Neuronal stem cell (in vitro differentiated cells): ENCODE results near the gene LHX1.

Source experiments
- DNase-seq: peaks from one replicate; pipeline ENCODE4 v3.0.0-alpha.2; 2013; ENCODE audit warnings: low spot score
- H2AFZ ChIP-seq: one replicate; pipeline ENCODE4 v1.6.1; 2013; ENCODE audit warnings: mild to moderate bottlenecking, low read length, inconsistent platforms
- H2AK5ac ChIP-seq: 2 replicates; pipeline ENCODE4 v1.6.1; 2013; ENCODE audit warnings: low read depth, mild to moderate bottlenecking, inconsistent platforms, low read length, moderate library complexity, mixed read lengths
- H2BK120ac ChIP-seq: 2 replicates; pipeline ENCODE4 v1.6.1; 2013; ENCODE audit warnings: low read depth, mild to moderate bottlenecking, inconsistent platforms, low read length, moderate library complexity, mixed read lengths
- H2BK12ac ChIP-seq: one replicate; pipeline ENCODE4 v1.6.1; 2013; ENCODE audit warnings: low read length, inconsistent platforms
- H2BK15ac ChIP-seq: 2 replicates; pipeline ENCODE4 v1.6.1; 2013; ENCODE audit warnings: mild to moderate bottlenecking, low read length, inconsistent platforms, mixed read lengths
- H2BK5ac ChIP-seq: one replicate; pipeline ENCODE4 v1.6.1; 2013; ENCODE audit warnings: inconsistent platforms, mild to moderate bottlenecking, low read length, moderate library complexity
- H3K14ac ChIP-seq: one replicate; pipeline ENCODE4 v1.6.1; 2013; ENCODE audit warnings: low read length, inconsistent platforms
- H3K18ac ChIP-seq: 2 replicates; pipeline ENCODE4 v1.6.1; 2013; ENCODE audit warnings: low read length, inconsistent platforms
- H3K23ac ChIP-seq: 2 replicates; pipeline ENCODE4 v1.6.1; 2013; ENCODE audit warnings: low read depth, mild to moderate bottlenecking, mixed read lengths, low read length, inconsistent platforms; ENCODE audit not compliant: poor library complexity
- H3K27ac ChIP-seq: replicated peaks from 3 replicates; pipeline ENCODE4 v1.5.1; 2013; ENCODE audit warnings: low read length, inconsistent platforms
- H3K27me3 ChIP-seq, 3 experiments: 2 replicates each; pipeline ENCODE4 v1.6.1; 2013; ENCODE audit warnings: low read length in 3 of 3, mild to moderate bottlenecking in 2 of 3, inconsistent platforms in 1 of 3, low read depth in 1 of 3, mixed read lengths in 1 of 3, moderate library complexity in 1 of 3; ENCODE audit not compliant: control insufficient read depth in 3 of 3, insufficient read depth in 3 of 3
- H3K36me3 ChIP-seq, 2 donors: replicated peaks in 1 of 2; 2 replicates each; pipeline ENCODE4 v1.6.1; 2013; ENCODE audit warnings: low read length in 2 of 2; ENCODE audit not compliant: control insufficient read depth in 2 of 2, insufficient read depth in 2 of 2
- H3K4ac ChIP-seq: 2 replicates; pipeline ENCODE4 v1.6.1; 2013; ENCODE audit warnings: inconsistent platforms, mild to moderate bottlenecking, low read length, moderate library complexity
- H3K4me1 ChIP-seq, 2 donors: 1 replicate in 1 of 2; 2 replicates in 1 of 2; pipeline ENCODE4 v1.6.1; 2013; ENCODE audit warnings: low read length in 2 of 2, low read depth in 1 of 2; ENCODE audit not compliant: control insufficient read depth in 2 of 2, insufficient read depth in 1 of 2
- H3K4me2 ChIP-seq: one replicate; pipeline ENCODE4 v1.6.1; 2013; ENCODE audit warnings: mild to moderate bottlenecking, low read length, inconsistent platforms; ENCODE audit not compliant: insufficient read depth, poor library complexity, severe bottlenecking
- H3K4me3 ChIP-seq, 2 donors: 2 replicates each; pipeline ENCODE4 v1.5.1; 2013; ENCODE audit warnings: low read length in 2 of 2, mild to moderate bottlenecking in 2 of 2, inconsistent platforms in 1 of 2, moderate library complexity in 1 of 2
- H3K79me1 ChIP-seq: one replicate; pipeline ENCODE4 v1.6.1; 2013; ENCODE audit warnings: low read depth, mild to moderate bottlenecking, inconsistent platforms, low read length, moderate library complexity
- H3K9ac ChIP-seq: one replicate; pipeline ENCODE4 v1.6.1; 2013; ENCODE audit warnings: mild to moderate bottlenecking, low read depth, low read length, inconsistent platforms; ENCODE audit not compliant: poor library complexity
- H3K9me3 ChIP-seq, 2 donors: replicated peaks in 1 of 2; 2 replicates each; pipeline versions ENCODE3 to v1.6.1; 2013; ENCODE audit warnings: low read length in 2 of 2, mild to moderate bottlenecking in 2 of 2, inconsistent platforms in 1 of 2, low read depth in 1 of 2, mixed read lengths in 1 of 2, moderate library complexity in 1 of 2; ENCODE audit not compliant: control insufficient read depth in 2 of 2, insufficient read depth in 1 of 2
- H4K8ac ChIP-seq: one replicate; pipeline ENCODE4 v1.6.1; 2013; ENCODE audit warnings: low read depth, mild to moderate bottlenecking, inconsistent platforms, low read length, moderate library complexity
- H4K91ac ChIP-seq: one replicate; pipeline ENCODE4 v1.6.1; 2013; ENCODE audit warnings: low read length, low read depth, mild to moderate bottlenecking, inconsistent platforms; ENCODE audit not compliant: poor library complexity
- WGBS, 2 donors: extraction: QIAGEN DNeasy Blood & Tissue Kit; methylation state at CpG; one replicate each; pipeline ENCODE4 v1.1.7; 2013; ENCODE audit warnings: missing lambda C conversion rate in 2 of 2, mixed read lengths in 1 of 2; ENCODE audit not compliant: insufficient read length in 2 of 2, insufficient replicate concordance in 1 of 2; ENCODE audit errors: extremely low coverage in 2 of 2; 5-methylcytosine and 5-hydroxymethylcytosine counted together

Gene LHX1

DNA sequence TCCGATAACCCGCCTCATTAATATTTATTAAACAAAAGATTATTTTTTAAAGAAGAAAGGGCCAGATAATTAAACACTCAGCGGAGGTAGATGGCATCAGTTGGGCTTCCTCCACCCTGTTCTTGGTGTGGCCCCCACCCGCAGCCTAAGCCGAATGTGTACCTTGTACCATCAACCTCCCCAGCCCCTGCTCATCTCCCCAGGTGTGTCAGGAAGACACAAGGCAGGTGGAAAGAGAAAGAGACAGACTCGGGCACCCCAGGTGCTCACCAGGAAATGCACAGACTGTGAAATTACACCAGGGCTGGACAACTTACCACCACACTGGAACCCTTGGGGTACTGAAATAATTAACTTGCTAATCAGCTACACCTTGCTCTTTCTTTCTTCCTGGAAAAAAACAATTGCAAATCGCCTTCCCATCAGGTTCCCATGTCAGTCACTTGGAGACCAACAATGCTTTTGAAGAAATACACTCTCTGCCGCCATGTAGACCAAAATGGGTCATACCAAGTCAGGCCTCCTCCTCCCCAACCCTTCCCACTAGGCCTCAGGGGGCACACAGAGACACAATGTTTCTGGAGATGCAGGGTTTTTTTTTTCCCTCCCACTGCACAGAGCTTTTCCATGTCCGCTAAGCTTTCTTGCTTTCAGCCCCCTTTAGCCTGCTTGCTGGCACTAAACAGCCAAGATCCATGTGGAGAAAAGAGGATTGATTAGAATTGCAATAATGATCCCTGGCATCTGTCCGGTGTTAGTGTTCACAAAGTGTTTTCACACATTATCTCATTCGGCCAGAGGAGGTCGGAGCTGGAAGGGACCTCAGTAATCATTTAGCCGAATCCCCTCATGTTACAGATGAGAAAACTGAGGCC, 8.6 kb upstream of the LHX1 start:
- Histone ChIP-seq H3K23ac (no peak overlapping the region), H3K36me3 (no peaks in the 10 kb centered on the region), H3K18ac (no peak overlapping the region), H2AK5ac (no peak overlapping the region), H3K4me1 (peaks cover 7 to 16% of the 10 kb centered on the region in 2 donors), H2BK15ac (no peak overlapping the region), H2BK120ac (no peak overlapping the region), H3K4me3 (no peak overlapping the region), H3K14ac (no peak overlapping the region), H2BK12ac (no peak overlapping the region), H3K27me3 (peaks cover 36 to 90% (median 63%) of the 10 kb centered on the region in 3 experiments), H3K79me1 (no peaks in the 10 kb centered on the region), H3K9me3 (no peaks in the 10 kb centered on the region), H2AFZ (no peak overlapping the region), H2BK5ac (no peak overlapping the region), H4K91ac (no peak overlapping the region), H3K27ac (no peak overlapping the region), H4K8ac (no peak overlapping the region), H3K4ac (no peak overlapping the region), H3K9ac (no peak overlapping the region), H3K4me2 (no peak overlapping the region)
- DNase-seq = no peak
- WGBS, 2 donors = no CpG with 5 or more reads among the region's 13 CpGs

DNA sequence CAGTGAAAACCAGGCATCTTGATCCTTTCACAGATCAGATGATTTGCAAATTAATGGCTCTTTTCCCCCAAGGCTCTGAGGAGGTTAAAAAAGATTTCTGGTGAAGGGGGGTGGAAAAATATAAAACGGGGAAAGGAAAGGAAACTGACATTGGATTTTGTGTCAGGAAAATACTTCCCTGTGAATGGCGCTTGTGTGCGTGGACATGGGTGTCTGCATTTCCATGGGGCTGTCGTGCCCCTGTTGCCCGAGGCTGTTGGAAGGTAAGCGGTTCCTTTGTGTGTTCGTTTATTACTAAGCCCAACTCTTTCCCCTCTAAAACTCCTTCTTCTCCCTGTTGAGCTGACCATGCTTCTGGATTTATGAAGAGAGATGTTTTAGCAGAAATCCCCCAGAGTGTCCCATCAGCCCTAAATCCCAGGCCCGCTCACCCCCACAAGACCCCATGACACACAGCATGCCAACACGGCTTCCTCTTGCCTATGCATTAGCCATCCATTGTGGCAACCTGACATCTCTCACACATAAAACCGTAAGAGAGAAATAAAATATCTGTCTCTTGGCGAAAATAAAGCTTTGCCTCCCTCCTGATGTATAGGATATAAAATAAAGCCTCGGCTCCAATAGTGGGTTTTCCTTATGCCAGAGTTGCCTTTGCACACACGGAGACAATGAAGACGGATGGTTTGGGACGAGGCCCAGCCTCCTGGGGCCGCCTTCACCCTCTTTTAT, 7.3 kb upstream of the LHX1 start:
- H3K4me3 ChIP-seq = no peak overlapping the region
- no peak overlapping the region for H2BK15ac ChIP-seq
- H2BK120ac ChIP-seq = no peak overlapping the region
- no peak overlapping the region for H3K4me2 ChIP-seq
- H4K91ac ChIP-seq = no peak overlapping the region
- H3K36me3 ChIP-seq = no peaks in the 10 kb centered on the region
- H3K4ac ChIP-seq = no peak overlapping the region
- H3K18ac ChIP-seq = no peak overlapping the region
- no peak overlapping the region for H2AFZ ChIP-seq
- no peak for DNase-seq
- H3K4me1 ChIP-seq = peaks cover 18 to 22% of the 10 kb centered on the region in 2 donors
- no peak overlapping the region for H3K9ac ChIP-seq
- H3K23ac ChIP-seq = no peak overlapping the region
- no peak overlapping the region for H4K8ac ChIP-seq
- no peak overlapping the region for H3K14ac ChIP-seq
- H2BK12ac ChIP-seq = no peak overlapping the region
- H3K79me1 ChIP-seq = no peaks in the 10 kb centered on the region
- no peaks in the 10 kb centered on the region for H3K9me3 ChIP-seq
- H3K27ac ChIP-seq = no peak overlapping the region
- peaks cover 48 to 99% (median 76%) of the 10 kb centered on the region in 3 experiments for H3K27me3 ChIP-seq
- WGBS, 2 donors = no CpG with 5 or more reads among the region's 16 CpGs
- no peak overlapping the region for H2AK5ac ChIP-seq
- no peak overlapping the region for H2BK5ac ChIP-seq

DNA sequence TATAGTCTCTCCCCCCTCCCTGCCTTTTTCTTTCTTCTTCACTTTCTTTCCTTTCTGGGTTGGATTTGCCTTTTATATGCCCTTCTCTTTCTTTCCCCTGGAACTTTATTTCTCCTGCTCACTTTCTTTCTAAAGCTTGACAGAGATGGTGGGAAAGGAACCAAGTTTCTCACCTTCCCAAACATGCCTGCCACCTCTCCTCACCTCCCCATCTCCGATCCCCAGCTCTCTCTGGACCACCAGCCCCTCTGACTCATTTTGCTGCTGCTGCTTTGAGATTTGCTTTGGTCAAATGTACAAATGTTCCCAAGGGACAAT, 6.7 kb upstream of the LHX1 start:
- peaks cover 53 to 99% (median 82%) of the 10 kb centered on the region in 3 experiments for H3K27me3 ChIP-seq
- H3K9me3 ChIP-seq = no peaks in the 10 kb centered on the region
- H3K18ac ChIP-seq = no peak overlapping the region
- no peak overlapping the region for H3K4me2 ChIP-seq
- no peak overlapping the region for H3K4ac ChIP-seq
- no peak overlapping the region for H2BK12ac ChIP-seq
- no CpG with 5 or more reads among the region's 1 CpG for WGBS, 2 donors
- H3K23ac ChIP-seq = no peak overlapping the region
- H3K36me3 ChIP-seq = no peaks in the 10 kb centered on the region
- no peak overlapping the region for H4K8ac ChIP-seq
- H2BK15ac ChIP-seq = no peak overlapping the region
- no peak overlapping the region for H3K4me3 ChIP-seq
- H3K14ac ChIP-seq = no peak overlapping the region
- H2BK5ac ChIP-seq = no peak overlapping the region
- no peak overlapping the region for H2AK5ac ChIP-seq
- no peak overlapping the region for H3K9ac ChIP-seq
- H3K79me1 ChIP-seq = no peaks in the 10 kb centered on the region
- no peak for DNase-seq
- H2AFZ ChIP-seq = no peak overlapping the region
- H3K27ac ChIP-seq = no peak overlapping the region
- no peak overlapping the region for H2BK120ac ChIP-seq
- no peak overlapping the region for H4K91ac ChIP-seq
- peaks cover 22 to 26% of the 10 kb centered on the region in 2 donors for H3K4me1 ChIP-seq

DNA sequence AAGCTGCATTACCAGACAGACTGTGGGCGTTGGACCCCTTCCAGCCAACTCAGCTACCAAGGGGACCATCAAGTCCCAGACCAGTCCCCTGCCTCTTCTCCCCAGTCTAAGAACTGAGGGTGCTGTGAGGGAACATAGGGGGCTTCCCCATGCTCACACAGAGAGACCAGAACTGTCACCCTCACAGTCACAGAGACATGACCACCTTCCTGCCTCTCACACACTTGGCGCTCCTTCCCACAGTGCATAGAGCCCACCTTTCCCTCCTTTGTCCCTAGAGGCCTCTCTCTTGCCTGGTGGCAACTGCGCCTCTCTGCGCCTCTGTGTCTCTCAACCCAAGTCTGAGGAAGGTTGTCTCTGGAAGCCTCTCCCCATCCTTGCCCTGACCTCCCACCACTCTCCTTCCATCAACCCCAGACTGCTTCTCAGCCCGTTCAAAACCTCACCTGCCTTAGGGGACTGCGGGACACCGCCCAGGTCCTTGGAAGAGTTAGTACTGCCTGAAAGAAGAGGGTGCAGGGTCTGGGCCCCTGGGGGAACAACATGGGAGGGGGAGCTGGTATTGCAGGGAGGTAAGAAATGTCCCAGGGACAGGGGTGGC, 6.1 kb upstream of the LHX1 start:
- no peak for DNase-seq

More for the DNA sequence above, 6.1 kb upstream of the LHX1 start:
- H2BK12ac ChIP-seq = no peak overlapping the region
- H3K4ac ChIP-seq = no peak overlapping the region
- no peak overlapping the region for H3K4me2 ChIP-seq
- no peak overlapping the region for H2AFZ ChIP-seq
- no peak overlapping the region for H2BK5ac ChIP-seq
- no peaks in the 10 kb centered on the region for H3K9me3 ChIP-seq
- no peak overlapping the region for H3K27ac ChIP-seq
- no peak overlapping the region for H2BK15ac ChIP-seq
- no peak overlapping the region for H4K8ac ChIP-seq
- H3K36me3 ChIP-seq = no peaks in the 10 kb centered on the region
- WGBS, 2 donors = no CpG with 5 or more reads among the region's 7 CpGs
- H3K14ac ChIP-seq = no peak overlapping the region
- no peak overlapping the region for H2BK120ac ChIP-seq
- no peak overlapping the region for H2AK5ac ChIP-seq
- no peak overlapping the region for H3K23ac ChIP-seq
- H3K9ac ChIP-seq = no peak overlapping the region
- no peak overlapping the region for H3K4me3 ChIP-seq
- H3K79me1 ChIP-seq = no peaks in the 10 kb centered on the region
- H3K18ac ChIP-seq = no peak overlapping the region
- H3K4me1 ChIP-seq = peaks cover 28% of the 10 kb centered on the region in 2 donors
- no peak overlapping the region for H4K91ac ChIP-seq
- H3K27me3 ChIP-seq = peaks cover 60 to 99% (median 88%) of the 10 kb centered on the region in 3 experiments
